Regular cardiac myocyte (primary cell): Measurements from ENCODE around the gene DCANP1. TPM values are rescaled to one million over a fixed set of nuclear protein-coding genes. Genes with fewer than 3 reads are reported as not detected.

ENCODE experiments used
- total RNA-seq: library from RNA; depleted of rRNA; stranded (reverse); fragments of >200 nt; gene quantifications from 2 replicates; pipeline ENCODE4 v1.2.3, GENCODE V29; 2014

DCANP1 gene
- not detected in 2 replicates for total RNA-seq

GRCh38 chr5:135447298-135447929 is at the start of gene DCANP1:
Gene DCANP1, minus strand, starts transcription at chr5:135447348. Its CDS starts 240 bp downstream, at chr5:135447108.

DNA sequence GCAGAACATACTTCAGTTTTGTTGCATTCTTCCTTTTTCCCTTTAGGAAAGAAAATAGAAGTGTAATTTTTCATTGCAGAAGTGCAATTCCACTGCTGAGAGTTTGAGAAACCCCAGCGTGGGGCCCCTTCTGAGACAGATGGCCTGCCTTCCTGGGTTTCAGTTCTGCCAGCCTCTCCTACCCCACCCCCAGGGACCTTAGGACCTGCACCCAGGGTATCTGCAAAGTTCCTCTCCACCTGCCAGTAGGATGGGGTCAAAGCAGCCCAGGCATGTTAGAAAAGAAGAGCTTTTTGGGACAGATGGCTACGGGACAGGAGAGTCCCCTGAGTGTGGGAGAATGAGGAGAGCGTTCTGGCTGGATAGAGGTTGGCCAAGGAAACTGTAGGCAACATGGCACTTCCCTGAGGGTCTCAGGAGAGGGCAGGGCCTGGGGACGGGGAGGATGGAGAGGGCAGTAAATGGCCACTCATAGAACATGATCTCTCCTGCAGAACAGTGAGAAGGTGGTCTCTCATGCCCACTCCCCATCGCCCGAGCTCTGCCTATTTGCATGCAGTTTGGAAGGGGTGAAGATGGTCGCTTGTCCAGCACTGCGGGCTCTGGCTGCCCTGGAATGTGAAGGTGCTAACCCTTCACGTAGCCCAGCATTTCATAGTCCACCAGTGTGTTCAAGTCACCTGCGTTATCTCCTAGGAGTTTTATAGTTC is 5.3 kb upstream of the DCANP1 start, which contains the start of gene TIFAB:
Gene TIFAB (minus strand): TSS at position 31 of the 710 bp plus-strand sequence. CDS start 2,412 bp downstream, outside the sequence.

GRCh38 chr5:135398855-135399793 is 48.0 kb downstream of the DCANP1 start, which contains the start of gene MACROH2A1:
Gene MACROH2A1, minus strand, starts transcription at chr5:135399231. Its CDS starts 10,138 bp downstream, at chr5:135389093.

Other genes with a start within 250 kb of the DCANP1 start
- gene MACROH2A1, start 48.1 kb downstream of the DCANP1 start, total RNA-seq: 180 and 219 TPM in 2 replicates
- not detected in 2 replicates for gene TIFAB, start 5.0 kb upstream of the DCANP1 start, total RNA-seq
- not detected in 2 replicates for gene NEUROG1, start 88.6 kb upstream of the DCANP1 start, total RNA-seq
- under 0.01 and 0.56 TPM in 2 replicates for gene CXCL14, start 131.6 kb upstream of the DCANP1 start, total RNA-seq